Hair follicle dermal papilla cell (primary cell): ENCODE results near the gene USP17L19. TPM values are rescaled to one million over a fixed set of nuclear protein-coding genes. Genes with fewer than 3 reads are reported as not detected.

Experiments used
- total RNA-seq: library from RNA; depleted of rRNA; stranded (reverse); fragments of >200 nt; gene quantifications from 2 replicates; pipeline ENCODE4 v1.2.3, GENCODE V29; 2012

Gene USP17L19
- not detected in 2 replicates for total RNA-seq

GRCh38 chr4:9253078-9253477, at the start of gene USP17L19:
USP17L19 (plus strand) TSS chr4:9253378; CDS start chr4:9253378, 0 bp downstream.

GRCh38 chr4:9210357-9210756, 42.8 kb upstream of the USP17L19 start, which contains the start of gene USP17L10:
USP17L10 (plus strand) TSS chr4:9210657; CDS start chr4:9210657, 0 bp downstream.

GRCh38 chr4:9215105-9215504, 38.1 kb upstream of the USP17L19 start, which contains the start of gene USP17L11:
USP17L11 (plus strand) TSS chr4:9215405; CDS start chr4:9215405, 0 bp downstream.

DNA sequence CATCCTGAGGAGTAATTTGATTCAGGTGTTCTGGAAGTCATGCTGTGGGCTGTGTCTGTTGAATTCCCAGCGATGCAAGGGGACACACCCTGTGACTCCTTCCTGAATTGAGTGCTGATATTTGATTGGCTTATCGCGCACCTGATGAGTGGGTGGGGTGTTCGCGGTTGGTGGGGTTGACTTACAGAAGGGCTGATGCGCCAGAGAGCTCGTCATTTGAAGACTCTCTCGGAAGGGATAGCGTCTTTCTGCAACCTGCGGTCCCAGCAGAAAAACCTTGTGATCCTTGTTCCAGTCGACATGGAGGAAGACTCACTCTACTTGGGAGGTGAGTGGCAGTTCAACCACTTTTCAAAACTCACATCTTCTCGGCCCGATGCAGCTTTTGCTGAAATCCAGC, 33.3 kb upstream of the USP17L19 start, which contains the start of gene USP17L12:
Gene USP17L12 (plus strand): TSS at position 301 of the 400 bp plus-strand sequence. CDS start 0 bp downstream, at position 301.

DNA sequence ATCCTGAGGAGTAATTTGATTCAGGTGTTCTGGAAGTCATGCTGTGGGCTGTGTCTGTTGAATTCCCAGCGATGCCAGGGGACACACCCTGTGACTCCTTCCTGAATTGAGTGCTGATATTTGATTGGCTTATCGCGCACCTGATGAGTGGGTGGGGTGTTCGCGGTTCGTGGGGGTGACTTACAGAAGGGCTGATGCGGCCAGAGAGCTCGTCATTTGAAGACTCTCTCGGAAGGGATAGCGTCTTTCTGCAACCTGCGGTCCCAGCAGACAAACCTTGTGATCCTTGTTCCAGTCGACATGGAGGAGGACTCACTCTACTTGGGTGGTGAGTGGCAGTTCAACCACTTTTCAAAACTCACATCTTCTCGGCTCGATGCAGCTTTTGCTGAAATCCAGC, 28.6 kb upstream of the USP17L19 start, which contains the start of gene USP17L13:
Gene USP17L13 (plus strand): TSS at position 301 of the 400 bp plus-strand sequence. CDS start 0 bp downstream, at position 301.

DNA sequence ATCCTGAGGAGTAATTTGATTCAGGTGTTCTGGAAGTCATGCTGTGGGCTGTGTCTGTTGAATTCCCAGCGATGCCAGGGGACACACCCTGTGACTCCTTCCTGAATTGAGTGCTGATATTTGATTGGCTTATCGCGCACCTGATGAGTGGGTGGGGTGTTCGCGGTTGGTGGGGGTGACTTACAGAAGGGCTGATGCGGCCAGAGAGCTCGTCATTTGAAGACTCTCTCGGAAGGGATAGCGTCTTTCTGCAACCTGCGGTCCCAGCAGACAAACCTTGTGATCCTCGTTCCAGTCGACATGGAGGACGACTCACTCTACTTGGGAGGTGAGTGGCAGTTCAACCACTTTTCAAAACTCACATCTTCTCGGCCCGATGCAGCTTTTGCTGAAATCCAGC, 19.1 kb upstream of the USP17L19 start, which contains the start of gene USP17L15:
Gene USP17L15 (plus strand): TSS at position 301 of the 400 bp plus-strand sequence. CDS start 0 bp downstream, at position 301.

DNA sequence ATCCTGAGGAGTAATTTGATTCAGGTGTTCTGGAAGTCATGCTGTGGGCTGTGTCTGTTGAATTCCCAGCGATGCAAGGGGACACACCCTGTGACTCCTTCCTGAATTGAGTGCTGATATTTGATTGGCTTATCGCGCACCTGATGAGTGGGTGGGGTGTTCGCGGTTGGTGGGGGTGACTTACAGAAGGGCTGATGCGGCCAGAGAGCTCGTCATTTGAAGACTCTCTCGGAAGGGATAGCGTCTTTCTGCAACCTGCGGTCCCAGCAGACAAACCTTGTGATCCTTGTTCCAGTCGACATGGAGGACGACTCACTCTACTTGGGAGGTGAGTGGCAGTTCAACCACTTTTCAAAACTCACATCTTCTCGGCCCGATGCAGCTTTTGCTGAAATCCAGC, 9.6 kb upstream of the USP17L19 start, which contains the start of gene USP17L17:
Gene USP17L17 (plus strand): TSS at position 301 of the 400 bp plus-strand sequence. CDS start 0 bp downstream, at position 301.

DNA sequence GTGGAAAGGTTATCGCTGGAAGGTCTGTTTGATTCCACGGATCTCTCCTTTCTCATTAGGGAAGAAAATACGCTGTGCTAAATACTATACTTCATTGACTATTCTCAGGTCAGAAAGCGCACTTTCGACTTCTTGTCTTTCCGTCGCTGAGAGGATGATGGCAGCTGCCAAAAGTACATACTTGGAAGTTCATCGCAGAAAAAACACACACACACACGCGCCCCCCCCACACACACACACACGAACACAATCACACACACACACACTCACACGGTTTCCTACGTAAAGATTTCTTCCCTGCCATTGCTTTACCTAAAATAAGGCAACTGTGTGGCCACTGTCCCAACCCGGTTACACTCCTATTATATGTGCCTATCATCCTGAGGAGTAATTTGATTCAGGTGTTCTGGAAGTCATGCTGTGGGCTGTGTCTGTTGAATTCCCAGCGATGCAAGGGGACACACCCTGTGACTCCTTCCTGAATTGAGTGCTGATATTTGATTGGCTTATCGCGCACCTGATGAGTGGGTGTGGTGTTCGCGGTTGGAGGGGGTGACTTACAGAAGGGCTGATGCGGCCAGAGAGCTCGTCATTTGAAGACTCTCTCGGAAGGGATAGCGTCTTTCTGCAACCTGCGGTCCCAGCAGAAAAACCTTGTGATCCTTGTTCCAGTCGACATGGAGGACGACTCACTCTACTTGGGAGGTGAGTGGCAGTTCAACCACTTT, 5.1 kb upstream of the USP17L19 start, which contains the start of gene USP17L18:
Gene USP17L18 (plus strand): TSS at position 678 of the 728 bp plus-strand sequence. CDS start 0 bp downstream, at position 678.

GRCh38 chr4:9257824-9258223, 4.6 kb downstream of the USP17L19 start, which contains the start of gene USP17L20:
USP17L20 (plus strand) TSS chr4:9258124; CDS start chr4:9258124, 0 bp downstream.

DNA sequence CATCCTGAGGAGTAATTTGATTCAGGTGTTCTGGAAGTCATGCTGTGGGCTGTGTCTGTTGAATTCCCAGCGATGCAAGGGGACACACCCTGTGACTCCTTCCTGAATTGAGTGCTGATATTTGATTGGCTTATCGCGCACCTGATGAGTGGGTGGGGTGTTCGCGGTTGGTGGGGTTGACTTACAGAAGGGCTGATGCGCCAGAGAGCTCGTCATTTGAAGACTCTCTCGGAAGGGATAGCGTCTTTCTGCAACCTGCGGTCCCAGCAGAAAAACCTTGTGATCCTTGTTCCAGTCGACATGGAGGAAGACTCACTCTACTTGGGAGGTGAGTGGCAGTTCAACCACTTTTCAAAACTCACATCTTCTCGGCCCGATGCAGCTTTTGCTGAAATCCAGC, 9.4 kb downstream of the USP17L19 start, which contains the start of gene USP17L21:
Gene USP17L21 (plus strand): TSS at position 301 of the 400 bp plus-strand sequence. CDS start 0 bp downstream, at position 301.

GRCh38 chr4:9267319-9267718, 14.1 kb downstream of the USP17L19 start, which contains the start of gene USP17L22:
USP17L22 (plus strand) TSS chr4:9267619; CDS start chr4:9267619, 0 bp downstream.

Other genes with a start within 250 kb of the USP17L19 start
- not detected in 2 replicates for gene FAM90A26, start 83.0 kb upstream of the USP17L19 start, total RNA-seq
- gene USP17L10, start 42.7 kb upstream of the USP17L19 start, total RNA-seq, result not detected in 2 replicates
- not detected in 2 replicates for gene USP17L11, start 38.0 kb upstream of the USP17L19 start, total RNA-seq
- not detected in 2 replicates for gene USP17L12, start 33.2 kb upstream of the USP17L19 start, total RNA-seq
- gene USP17L13, start 28.5 kb upstream of the USP17L19 start, total RNA-seq, result not detected in 2 replicates
- not detected in 2 replicates for gene USP17L15, start 19.0 kb upstream of the USP17L19 start, total RNA-seq
- gene USP17L17, start 9.5 kb upstream of the USP17L19 start, total RNA-seq, result not detected in 2 replicates
- gene USP17L18, start 4.7 kb upstream of the USP17L19 start, total RNA-seq, result not detected in 2 replicates
- not detected in 2 replicates for gene USP17L20, start 4.7 kb downstream of the USP17L19 start, total RNA-seq
- gene USP17L21, start 9.5 kb downstream of the USP17L19 start, total RNA-seq, result not detected in 2 replicates
- not detected in 2 replicates for gene USP17L22, start 14.2 kb downstream of the USP17L19 start, total RNA-seq
- not detected in 2 replicates for gene USP17L24, start 71.8 kb downstream of the USP17L19 start, total RNA-seq
- gene USP17L25, start 76.5 kb downstream of the USP17L19 start, total RNA-seq, result not detected in 2 replicates
- not detected in 2 replicates for gene USP17L26, start 81.3 kb downstream of the USP17L19 start, total RNA-seq
- not detected in 2 replicates for gene USP17L5, start 86.0 kb downstream of the USP17L19 start, total RNA-seq
- gene USP17L27, start 90.8 kb downstream of the USP17L19 start, total RNA-seq, result not detected in 2 replicates
- gene USP17L28, start 95.5 kb downstream of the USP17L19 start, total RNA-seq, result not detected in 2 replicates
- not detected in 2 replicates for gene USP17L29, start 100.3 kb downstream of the USP17L19 start, total RNA-seq
- not detected in 2 replicates for gene USP17L30, start 109.8 kb downstream of the USP17L19 start, total RNA-seq
- gene DEFB131A, start 191.0 kb downstream of the USP17L19 start, total RNA-seq, result not detected in 2 replicates